Activated gamma-delta T cell treated with anti-CD3 and anti-CD28 coated beads, Interleukin-2, amount 50 U/mL, for 16 hours (primary cell): ENCODE measurements around the gene STAT4.
A peak's percentile ranks its signal among the peaks of the same experiment; 100 is the strongest.

Experiments
- DNase-seq: peaks from one replicate; pipeline ENCODE4 v3.0.0-alpha.2; 2020; ENCODE audit warnings: low read depth

The STAT4 gene

DNA sequence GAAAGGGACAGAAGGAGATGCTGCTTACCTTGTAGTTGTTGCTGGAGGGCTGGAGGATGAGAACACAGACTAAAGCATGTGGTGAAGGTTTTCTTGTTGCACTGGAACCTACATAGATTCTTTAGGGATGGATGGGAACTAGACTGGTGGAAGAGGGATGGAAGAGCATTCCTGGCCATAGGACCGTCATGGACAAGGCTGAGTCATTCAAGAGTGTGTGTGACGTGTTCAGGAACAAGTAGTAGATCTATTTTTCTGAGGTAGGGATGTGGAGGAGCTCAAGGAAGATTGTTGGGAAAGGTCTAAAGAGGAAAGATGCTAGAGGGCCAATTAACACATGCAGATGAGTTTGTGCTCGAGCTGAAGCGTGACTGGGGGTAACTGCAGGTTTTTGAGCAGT lies 6.6 kb downstream of the STAT4 start:
- no peak for DNase-seq

DNA sequence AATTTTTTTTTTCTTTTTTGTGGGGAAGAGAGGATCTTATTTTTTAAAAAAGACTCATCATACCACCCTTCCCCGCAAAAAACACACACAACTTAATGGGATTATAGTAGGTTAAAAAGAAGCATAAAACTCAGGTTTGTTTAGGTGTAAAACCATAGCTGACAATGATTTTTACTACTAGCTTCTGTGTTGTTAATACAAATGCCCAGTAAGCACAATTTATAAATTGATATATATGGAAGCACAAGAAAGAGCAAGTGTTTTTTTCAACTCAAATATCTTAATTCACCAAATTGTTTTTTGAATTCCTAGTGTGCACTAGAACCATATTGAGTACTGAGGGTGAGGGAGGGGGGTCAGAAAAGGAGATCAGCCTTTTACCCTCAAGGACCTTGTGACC lies 7.0 kb downstream of the STAT4 start:
- DNase-seq: no peak

DNA sequence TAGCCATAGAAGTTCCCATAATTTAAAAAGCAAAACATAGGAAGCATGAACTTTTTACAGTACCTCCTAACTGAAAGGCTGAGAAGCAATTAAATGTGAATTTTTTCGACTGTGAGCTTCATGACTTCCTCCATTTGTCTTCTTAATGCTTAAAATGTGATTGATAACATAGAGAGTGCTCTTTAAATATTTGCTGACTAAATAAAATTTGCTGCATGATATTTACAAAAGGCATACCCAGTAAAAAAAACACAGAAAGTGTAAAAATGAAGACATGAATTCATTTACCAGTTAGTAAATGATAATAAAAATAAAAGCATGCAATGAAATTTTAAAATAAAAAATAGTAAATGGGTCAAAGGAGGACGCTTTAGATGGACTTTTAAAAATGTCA lies 21.9 kb downstream of the STAT4 start:
- DNase-seq: no peak

DNA sequence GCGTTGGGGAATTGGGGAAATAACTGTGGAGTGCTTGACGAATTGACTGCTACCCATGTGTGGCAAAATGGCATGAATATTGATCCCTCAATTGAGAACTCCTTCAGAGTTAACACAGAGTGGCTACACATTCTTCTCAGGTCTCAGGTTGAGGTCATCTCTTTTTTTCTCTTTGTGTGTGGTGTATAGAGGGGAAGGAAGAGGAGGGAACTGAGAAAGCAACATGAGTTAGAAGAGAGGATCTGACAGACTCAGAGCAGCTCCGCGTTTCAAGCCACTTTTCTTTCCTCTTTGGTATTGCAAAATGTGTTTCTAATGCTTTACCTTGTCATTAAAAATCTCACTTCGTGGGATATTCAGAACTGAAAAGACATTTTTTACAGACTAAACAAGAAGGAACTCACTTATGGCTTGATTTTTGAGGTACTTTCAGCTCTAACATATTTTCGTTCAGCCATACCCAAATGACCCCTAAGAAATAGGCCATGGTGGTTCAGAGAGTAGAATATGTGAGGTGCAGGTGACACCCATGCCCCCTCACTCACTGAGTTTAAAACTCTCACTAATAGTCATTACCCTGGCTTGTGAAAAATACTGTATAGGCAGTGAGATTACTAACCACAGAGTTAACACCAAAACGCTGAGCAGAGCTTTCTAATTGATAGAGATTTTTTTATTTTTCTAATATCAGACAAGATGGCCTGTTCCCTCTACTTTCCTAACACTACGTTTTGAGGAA lies 22.5 kb downstream of the STAT4 start:
- DNase-seq: no peak

DNA sequence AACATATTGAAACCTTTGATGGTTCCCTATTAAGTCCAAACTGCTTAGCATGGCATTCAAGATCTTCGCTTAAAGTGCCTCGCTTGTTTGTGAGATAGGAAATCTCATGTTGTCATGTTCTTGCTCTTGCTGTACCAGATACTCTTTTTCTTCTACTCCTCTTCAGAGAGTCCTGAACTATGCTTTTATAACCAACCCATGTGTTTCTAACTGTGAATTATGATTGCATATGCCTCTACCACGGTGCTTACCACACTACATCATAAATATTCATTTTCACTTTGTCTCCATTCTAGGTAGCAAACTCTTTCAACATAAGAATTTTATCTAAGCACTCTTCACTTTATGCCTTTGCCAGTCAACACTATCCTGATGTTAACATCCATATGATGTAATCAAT lies 23.6 kb downstream of the STAT4 start:
- DNase-seq: no peak

DNA sequence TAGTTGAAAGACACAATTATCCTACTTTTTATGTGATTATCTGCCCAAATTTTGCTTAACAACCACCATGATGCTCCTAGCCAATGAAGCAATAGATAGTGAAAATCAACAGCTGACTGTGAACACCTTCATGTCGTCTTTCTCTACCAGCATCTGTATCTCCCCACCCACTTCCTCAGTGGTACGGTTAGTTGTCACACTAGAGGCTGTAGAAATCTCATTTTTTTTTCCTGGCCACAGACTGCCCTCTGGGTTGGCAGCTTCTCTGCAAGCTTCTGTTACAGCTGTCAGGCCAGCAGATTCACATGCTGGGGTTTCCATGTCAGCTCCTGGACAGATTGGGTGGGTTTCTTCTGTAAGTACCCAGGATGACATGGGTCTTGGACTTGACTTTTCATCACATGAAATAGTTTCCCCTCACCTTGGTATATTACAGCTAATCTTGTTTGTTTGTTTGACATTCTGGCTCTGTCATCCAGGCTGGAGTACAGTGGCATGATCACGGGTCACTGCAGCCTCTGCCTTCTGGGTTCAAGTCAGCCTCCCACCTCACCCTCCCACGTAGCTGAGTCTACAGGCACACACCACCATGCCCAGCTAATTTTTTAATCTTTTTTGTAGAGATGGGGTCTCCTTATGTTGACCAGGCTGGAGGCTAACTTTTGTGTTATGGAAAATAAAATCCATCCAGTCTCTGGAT lies 24.3 kb downstream of the STAT4 start:
- DNase-seq: no peak

DNA sequence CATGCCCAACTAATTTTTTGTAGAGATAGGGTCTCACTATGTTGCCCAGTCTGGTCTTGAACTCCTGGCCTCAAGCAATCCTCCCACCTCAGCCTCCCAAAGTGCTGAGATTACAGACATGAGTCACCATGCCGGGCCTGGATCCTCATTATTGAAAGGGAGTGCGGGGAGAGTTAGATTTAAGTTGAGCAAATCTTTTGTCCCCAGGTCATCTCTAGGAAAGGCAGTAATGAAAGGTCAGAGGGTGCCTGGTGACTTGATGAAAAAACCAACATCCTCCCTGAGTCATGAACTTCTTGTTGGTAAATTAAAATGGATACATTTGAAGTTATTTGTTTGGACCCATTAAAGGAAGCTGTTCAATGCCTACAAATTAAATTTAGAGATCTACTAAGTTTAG lies 25.1 kb downstream of the STAT4 start:
- DNase-seq: no peak

DNA sequence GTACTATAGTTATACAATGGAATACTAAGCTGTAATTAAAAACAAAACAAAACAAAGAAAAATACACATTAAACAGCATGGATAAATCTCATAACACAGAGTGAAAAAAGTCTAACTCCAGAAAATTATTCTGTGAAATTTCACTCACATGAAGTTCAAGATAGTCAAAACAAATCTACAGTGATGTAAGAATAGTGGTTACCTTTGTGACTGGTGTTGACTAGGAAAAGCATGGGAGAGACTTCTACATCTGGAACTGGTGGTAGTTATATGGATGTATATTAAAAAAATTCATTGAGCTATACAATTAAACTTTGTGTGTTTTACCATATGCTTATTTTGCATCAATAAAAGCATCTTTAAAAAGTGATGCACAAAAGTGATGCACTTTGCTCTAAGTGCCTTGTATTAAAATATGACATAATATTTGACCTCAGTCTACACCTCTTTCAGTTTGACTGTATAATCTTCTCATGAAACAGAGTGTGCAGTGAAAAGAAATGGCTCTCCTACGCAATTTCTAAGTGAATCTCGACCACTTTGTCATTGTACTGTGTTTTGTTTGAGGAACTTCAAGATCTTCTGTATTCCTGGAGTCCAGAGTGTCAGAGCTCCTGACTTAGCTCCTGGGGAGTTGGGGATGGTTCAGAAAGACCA lies 28.0 kb downstream of the STAT4 start:
- DNase-seq: no peak

DNA sequence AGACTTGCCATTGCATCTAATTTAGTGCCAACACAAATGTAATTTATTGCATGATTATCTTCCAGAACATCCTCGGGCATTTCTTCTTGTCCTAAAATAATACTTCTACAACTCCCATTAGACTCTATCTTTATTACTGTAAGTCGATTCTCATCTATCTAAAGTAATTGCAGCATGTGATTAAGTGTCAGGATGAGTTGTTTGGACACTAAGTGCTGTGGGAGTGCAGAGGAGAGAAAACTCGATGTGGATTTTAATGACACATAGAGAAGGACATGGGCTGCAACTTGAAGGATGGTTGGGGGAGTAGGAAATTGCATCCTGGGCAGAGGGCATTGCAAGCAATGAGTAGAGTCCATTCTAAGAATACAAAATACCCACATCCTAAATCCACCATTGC lies 33.5 kb downstream of the STAT4 start:
- DNase-seq: no peak

DNA sequence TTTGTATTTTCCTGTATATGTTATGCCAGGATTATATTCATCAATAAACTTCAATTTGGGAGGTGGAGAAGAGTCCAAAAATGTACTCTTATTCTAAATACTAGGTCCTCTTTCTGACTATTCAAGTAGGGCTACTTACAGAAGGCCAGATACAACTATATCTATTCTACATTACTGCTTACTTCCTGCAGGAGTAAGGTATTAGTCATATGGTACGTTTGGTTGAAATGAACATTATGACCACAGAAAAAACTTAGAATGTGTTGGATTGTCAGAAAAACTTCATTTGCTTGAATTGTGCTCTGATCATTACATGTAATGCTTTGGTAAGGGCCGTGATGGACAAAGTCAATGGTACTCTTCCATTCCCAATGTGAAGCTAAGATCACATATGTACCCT lies 35.0 kb downstream of the STAT4 start:
- no peak for DNase-seq

DNA sequence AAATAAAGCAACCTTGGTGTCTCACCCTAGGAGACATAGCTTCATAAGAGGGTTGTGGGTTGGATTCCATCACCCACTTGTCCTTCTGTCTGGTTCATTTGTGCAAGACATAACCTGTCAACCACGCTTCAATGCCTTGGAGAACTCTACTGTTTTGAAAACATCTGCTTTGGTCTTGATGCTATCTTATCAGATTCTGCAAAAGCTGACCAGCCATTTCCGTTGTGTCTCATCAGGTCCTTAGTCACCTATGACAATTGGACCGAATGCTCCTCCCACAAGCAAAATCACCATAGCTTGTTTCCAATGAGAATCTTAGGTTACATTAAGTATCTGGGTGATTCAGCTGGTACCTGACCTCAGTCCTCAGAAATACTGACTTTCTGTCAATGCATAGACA lies 35.4 kb downstream of the STAT4 start:
- peak; percentile 46 for DNase-seq

DNA sequence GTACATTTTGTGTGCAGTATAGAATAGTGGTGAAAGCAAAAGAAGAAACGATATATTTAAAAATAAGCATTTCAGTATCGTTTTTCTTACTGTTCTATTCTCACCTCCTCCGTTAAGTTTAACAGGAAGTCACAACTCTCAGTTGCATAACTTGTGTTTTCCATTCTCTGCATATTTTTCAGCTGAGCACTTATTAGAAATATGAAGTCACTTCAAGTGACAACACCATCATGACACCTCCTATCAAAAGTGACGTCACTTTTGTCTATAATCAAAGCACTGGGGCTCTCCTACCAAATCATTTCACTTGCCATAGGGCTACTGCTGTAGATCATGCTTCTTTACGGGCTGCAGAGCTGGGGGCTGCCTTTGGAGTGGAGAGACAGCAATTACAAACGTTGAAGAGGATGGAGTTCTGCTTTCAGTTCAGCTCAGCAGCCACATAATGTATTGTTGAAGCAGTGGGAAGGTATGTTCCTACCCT lies 36.3 kb downstream of the STAT4 start:
- no peak for DNase-seq

DNA sequence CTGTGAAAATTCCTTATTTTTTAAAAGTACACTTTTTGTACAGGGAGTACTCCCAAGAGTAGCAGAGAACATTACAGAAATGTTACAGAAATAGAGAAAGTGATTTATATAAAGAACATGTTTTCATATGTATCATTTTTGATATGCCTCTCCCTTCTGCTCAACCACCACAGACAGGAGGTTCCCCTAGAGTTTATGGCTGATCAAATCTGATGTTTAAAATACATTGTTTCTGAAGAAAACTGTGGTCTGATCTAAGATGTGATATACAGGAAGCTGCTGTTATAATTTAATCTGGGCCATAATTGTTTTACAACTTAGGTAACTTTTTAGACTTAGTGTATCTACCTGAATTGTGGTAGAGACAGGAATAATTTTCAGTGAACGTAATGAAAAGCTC lies 37.0 kb downstream of the STAT4 start:
- DNase-seq: no peak

DNA sequence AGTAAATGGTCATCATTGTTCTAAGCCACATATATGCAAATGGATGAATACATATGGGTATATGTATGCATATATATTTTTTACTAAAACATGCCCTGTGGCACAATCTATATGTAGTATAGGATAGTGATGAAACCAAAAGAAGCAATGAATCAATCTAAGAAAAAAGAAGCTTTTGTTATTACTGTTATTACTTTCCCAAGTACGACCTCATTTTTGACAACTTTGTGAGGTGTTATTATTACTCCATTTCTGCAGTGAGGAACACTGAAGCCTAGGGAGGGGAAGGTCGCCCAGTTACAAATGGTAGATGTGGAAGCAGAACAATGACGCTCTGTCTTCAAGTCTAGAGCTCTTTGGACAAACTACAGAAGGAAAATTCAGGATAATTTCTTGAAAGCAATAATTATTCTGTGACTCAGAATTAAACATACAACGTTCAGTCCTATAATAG lies 38.3 kb downstream of the STAT4 start:
- no peak for DNase-seq

DNA sequence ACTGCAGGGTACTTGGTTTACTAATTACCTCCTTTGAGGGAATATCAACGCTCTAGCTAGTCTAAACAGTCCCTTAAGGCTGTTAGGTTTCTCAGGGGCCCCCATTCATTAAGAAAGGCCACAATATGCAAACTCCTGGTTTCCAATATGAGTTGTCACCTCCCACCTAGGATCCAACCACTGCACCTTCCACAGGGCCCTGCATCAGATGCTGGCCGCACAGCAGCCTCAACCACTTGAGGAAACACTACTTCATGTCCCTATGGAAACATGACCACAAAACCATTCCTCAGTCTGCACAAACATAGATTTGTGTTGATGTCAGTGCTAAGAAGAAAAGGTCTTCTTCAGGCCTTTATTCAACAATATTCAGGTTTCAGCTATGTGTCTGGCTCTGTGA lies 40.9 kb downstream of the STAT4 start:
- DNase-seq: no peak

DNA sequence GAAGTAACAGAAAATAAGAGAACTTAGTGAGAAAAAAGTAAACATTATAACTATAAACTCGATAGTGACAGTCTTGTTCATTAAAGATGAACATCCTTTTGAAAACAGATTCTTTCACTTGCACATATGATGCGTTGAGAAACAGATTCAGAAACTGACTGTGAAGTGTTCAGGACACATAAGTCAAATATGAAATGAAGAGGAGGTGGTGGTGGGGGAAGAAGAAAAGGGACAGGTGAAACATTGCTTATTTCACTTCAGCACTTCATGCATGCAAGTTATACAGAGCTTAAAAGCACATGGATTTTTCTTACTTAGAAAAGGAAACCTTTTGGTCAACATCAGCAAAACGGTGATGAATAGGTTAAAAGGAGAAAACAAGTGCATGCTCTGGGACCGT lies 42.5 kb downstream of the STAT4 start:
- DNase-seq: no peak

DNA sequence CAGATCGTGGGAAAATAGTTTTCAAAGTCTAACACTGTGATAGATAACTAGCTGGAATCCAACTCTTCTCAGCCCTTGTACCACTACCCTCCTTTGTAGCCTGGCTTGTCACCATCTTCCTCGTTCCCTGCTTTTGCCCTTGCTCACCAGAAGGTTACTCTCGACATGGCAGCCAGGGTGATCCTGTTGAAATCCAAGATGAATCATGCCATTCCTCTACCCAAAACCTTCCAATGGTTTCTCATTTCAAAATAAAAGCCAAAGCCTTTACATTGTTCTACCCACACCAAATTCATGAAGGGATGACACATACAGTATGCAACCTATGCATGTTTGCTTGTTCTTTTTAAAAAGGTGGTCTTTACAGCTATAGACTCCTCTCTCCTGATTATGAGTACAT lies 45.7 kb downstream of the STAT4 start:
- no peak for DNase-seq

DNA sequence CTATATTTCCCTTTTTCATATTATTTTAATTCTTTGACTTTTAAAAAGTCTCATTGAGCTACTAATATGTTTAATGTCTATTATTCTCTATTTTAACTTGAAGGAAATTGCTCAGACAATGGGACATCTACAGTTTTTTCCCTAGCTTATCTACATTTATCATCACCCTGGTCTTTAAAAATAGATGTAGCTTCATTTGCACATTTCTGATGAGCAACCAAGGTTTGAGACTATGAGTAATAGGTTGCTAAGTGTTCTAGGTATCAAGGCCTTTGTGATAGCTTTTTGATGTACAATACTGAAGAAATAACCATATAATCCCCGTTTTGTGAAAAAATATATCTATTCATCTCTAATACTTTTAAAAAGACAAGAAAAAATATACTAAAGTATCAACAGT lies 47.0 kb downstream of the STAT4 start:
- no peak for DNase-seq

DNA sequence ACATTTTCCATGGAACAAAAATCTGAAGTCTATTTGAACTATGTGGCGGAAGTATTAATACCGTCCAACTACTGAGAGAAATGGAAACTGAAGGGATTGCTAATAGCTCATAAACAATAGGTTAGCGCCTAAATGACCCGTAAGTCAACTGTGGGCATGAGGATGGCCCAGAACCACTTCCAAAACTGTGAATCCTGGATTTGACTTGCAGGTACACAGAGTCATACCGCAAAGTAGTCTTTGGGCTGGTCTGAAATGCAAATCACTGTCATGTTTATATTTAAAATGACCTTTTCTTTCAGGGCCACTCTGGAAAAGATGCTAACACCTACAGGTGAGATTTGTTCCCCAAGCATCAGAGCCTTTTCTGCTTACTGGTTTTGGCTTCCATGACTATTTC lies 50.6 kb downstream of the STAT4 start:
- no peak for DNase-seq

DNA sequence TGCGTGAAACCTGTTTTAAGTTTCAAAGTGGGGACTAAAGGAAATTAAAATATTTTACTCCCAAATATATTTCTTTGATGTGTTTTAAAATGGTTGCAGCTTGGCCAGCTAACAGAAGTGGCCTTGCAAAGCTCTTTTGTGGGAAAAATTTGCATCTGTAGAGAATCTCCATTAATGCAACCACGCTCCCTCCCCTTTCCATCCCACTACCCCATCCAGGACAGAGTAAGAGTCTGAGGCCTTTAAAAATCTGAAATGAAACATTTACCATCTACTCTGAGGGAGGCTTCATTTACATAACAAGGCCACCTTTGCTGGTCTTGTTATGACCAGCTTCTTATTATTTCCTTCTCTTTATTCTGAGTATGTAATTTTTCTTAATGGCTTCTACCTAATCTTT lies 63.5 kb downstream of the STAT4 start:
- no peak for DNase-seq

DNA sequence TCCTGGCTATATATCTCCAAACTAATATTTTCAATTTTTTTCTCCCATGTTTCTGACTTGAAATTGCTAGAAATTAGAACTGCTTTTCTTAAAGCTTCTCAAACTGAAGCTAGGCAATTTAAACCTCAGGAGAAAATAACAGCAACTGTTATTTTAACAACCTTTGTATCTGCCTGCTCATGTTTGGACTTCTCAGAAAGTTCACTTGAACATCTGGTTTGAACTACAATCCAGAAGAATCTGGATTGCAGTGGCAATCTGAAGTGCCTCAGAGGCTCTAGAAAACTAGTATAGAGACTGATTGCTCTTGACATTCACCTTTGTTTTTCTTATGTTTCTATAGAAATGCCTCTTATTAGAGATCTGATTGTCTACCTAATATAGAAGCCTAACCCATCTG lies 64.1 kb downstream of the STAT4 start:
- DNase-seq: no peak

DNA sequence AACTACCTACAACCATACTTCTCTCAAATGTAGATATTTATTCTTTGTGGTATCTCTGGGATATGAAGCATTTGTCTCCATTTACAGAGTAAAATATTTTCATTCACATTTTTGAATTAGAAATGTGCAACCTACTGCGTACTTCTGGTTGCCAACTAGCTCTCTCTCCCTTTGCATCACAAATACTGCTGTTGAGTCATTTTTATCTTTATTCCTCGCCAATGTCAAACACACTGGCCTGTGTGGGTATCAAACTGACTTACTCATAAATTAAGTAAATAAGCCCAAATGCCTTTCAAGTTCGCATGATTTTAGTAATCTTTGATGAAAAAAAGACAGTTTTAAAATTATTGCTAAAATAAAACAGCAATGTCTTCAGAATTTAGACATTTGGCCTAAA lies 67.3 kb downstream of the STAT4 start:
- DNase-seq: no peak

DNA sequence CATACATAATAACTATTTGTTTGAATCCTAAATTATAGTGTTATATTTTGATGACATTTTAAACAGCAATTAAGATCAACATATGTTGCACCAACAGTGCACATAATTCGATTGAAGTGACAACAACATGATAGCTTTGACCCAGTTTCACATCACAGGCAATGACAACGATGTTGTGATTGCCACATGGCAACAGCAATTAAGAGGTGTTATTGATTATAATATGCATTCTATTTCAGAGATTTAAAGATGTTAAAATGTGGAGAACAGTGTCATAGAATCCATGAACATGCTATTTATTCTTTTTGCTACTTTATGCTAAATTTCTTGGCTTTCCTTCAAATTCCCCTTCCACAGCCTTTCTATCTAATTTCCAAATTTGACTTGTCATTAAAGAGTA lies 68.5 kb downstream of the STAT4 start:
- DNase-seq: no peak
